Spleen (tissue), 11 donors: ENCODE results near the gene ZFYVE1. TPM values are rescaled to one million over a fixed set of nuclear protein-coding genes. Genes with fewer than 3 reads are reported as not detected.
A peak's percentile ranks its signal among the peaks of the same experiment; 100 is the strongest.

Source experiments
- DNase-seq: peaks from one replicate; pipeline ENCODE4 v3.0.0-alpha.2; 2020
- H3K27ac ChIP-seq, 8 donors: fragments of 200-600 bp; sonication (generic) in 7 of 8; 1 replicate in 4 of 8; 2 replicates in 4 of 8; pipeline versions ENCODE4 v1.5.0 to v1.8.0; 2016 to 2021; ENCODE audit warnings: inconsistent platforms in 4 of 8, mild to moderate bottlenecking in 4 of 8, moderate library complexity in 1 of 8
- H3K27me3 ChIP-seq, 7 donors: fragments of 200-600 bp; sonication (generic) in 6 of 7; replicated peaks in 1 of 7; 1 replicate in 4 of 7; 2 replicates in 3 of 7; pipeline versions ENCODE4 v1.5.0 to v1.8.0; 2016 to 2021; ENCODE audit warnings: inconsistent platforms in 3 of 7, mild to moderate bottlenecking in 1 of 7
- H3K36me3 ChIP-seq, 6 donors: fragments of 200-600 bp; sonication (generic) in 5 of 6; 1 replicate in 4 of 6; 2 replicates in 2 of 6; pipeline versions ENCODE4 v1.5.0 to v1.8.0; 2016 to 2021; ENCODE audit warnings: inconsistent platforms in 2 of 6
- H3K4me1 ChIP-seq, 6 donors: fragments of 200-600 bp; sonication (generic) in 5 of 6; 1 replicate in 3 of 6; 2 replicates in 3 of 6; pipeline versions ENCODE4 v1.5.0 to v1.8.0; 2016 to 2021; ENCODE audit warnings: inconsistent platforms in 3 of 6
- H3K4me3 ChIP-seq, 8 donors: fragments of 200-600 bp; sonication (generic) in 7 of 8; 1 replicate in 4 of 8; 2 replicates in 4 of 8; pipeline versions ENCODE4 v1.5.0 to v1.8.0; 2016 to 2021; ENCODE audit warnings: inconsistent platforms in 4 of 8, mild to moderate bottlenecking in 4 of 8, moderate library complexity in 2 of 8
- H3K9me3 ChIP-seq, 8 donors: fragments of 200-600 bp; sonication (generic) in 7 of 8; 1 replicate in 4 of 8; 2 replicates in 4 of 8; pipeline versions ENCODE4 v1.5.0 to v1.8.0; 2016 to 2021; ENCODE audit warnings: inconsistent platforms in 4 of 8
- POLR2A ChIP-seq, 3 donors: fragments of 450-650 bp; IDR thresholded peaks; one replicate each; pipeline ENCODE4 v1.5.1; 2017; ENCODE audit warnings: antibody characterized with exemption in 3 of 3, mild to moderate bottlenecking in 1 of 3
- POLR2AphosphoS5 ChIP-seq, 3 donors: sonication (generic); formaldehyde crosslinking; IDR thresholded peaks; one replicate each; pipeline ENCODE4 v1.5.1; 2017; ENCODE audit warnings: antibody characterized with exemption in 3 of 3
- WGBS, 5 donors: extraction: QIAGEN DNeasy Blood & Tissue Kit in 3 of 5; methylation state at CpG; one replicate each; pipeline versions ENCODE4 v1.1.5 to v1.1.7; 2013 to 2018; 5-methylcytosine and 5-hydroxymethylcytosine counted together
- intact Hi-C: fragments of 100-400 bp; cut with DNase I; formaldehyde crosslinking; loops from one replicate; pipeline ENCODE4 v1.15.0; 2023; ENCODE audit warnings: low total_unique reads
- polyA plus RNA-seq, 3 donors: library from polyadenylated mRNA; stranded (reverse); fragments of 200-250 nt; gene quantifications; one replicate each; pipeline ENCODE4 v1.2.1, GENCODE V29; 2013
- total RNA-seq, 7 donors: library from RNA; depleted of rRNA in 3 of 7; stranded (reverse); fragments of >200 nt in 3 of 7; fragmentation: NEBNext Ultra II Directional in 4 of 7; extraction: Animal tissue kit (Norgen Biotek cat#: 25700) in 4 of 7; gene quantifications; one replicate each; pipeline versions ENCODE4 v1.1.0 to v1.2.1, GENCODE V29; 2016 to 2021
- TF ChIP-seq, protein P1 (sequence below), 11 experiments: fragments of 200-600 bp in 7 of 11; fragments of 450-650 bp in 4 of 11; sonication (generic) in 4 of 11; IDR thresholded peaks in 8 of 11; conservative IDR thresholded peaks in 3 of 11; 1 replicate in 7 of 11; 2 replicates in 4 of 11; pipeline versions ENCODE4 v1.4.0 to v1.8.0; 2016 to 2021; ENCODE audit warnings: antibody characterized with exemption in 11 of 11, inconsistent platforms in 4 of 11, mild to moderate bottlenecking in 1 of 11
- donor health status: healthy with polysubstance abuse.
- donor health status: DM: no; HTN: no; CAD: no; lungs with moderate emphysema.
- donor health status: DM: no; HTN: no; CAD: no.
- donor health status: Bipolar disorder and iron deficiency.
- donor health status: healthy.
- donor health status: DM: no; HTN: no; CAD: no.
- donor health status: DM: yes; HTN: yes; CAD: no.

The ZFYVE1 gene
- total and polyA plus RNA-seq, 10 donors = 2.8 to 23.3 (median 19.2) TPM

DNA sequence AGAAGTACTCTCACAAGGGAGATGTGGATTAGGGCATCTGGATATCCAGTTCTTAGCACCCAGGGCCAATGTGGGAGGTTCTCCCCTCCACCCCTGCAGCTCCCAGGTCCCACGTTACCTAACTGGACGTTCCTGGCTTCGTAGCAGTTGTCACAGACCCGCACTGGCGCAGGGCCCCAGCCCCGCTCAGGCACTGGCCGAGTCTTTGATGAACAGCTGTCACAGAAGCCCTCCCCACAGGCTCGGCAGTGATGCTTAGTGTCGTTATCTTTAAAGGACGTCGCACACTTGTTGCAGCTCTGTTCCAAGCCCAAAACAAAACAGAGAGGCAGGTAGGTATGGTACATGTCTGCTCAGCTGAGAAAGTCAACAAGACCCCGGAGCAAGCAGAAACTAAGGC, 52.2 kb downstream of the ZFYVE1 start:
- H3K36me3 ChIP-seq = peaks cover 0 to 100% (median 84%) of the 10 kb centered on the region in 6 donors
- H3K4me1 ChIP-seq = peaks cover 0 to 3% (median 0%) of the 10 kb centered on the region in 6 donors
- intact Hi-C loops = no loop called here
- DNase-seq = peak; percentile 64
- no peaks in the 10 kb centered on the region for H3K9me3 ChIP-seq
- peak overlapping the region in 1 of 8 donors; percentile 20 for H3K27ac ChIP-seq
- no peak overlapping the region for H3K4me3 ChIP-seq
- no peaks in the 10 kb centered on the region for H3K27me3 ChIP-seq
- TF ChIP-seq, protein P1, sequence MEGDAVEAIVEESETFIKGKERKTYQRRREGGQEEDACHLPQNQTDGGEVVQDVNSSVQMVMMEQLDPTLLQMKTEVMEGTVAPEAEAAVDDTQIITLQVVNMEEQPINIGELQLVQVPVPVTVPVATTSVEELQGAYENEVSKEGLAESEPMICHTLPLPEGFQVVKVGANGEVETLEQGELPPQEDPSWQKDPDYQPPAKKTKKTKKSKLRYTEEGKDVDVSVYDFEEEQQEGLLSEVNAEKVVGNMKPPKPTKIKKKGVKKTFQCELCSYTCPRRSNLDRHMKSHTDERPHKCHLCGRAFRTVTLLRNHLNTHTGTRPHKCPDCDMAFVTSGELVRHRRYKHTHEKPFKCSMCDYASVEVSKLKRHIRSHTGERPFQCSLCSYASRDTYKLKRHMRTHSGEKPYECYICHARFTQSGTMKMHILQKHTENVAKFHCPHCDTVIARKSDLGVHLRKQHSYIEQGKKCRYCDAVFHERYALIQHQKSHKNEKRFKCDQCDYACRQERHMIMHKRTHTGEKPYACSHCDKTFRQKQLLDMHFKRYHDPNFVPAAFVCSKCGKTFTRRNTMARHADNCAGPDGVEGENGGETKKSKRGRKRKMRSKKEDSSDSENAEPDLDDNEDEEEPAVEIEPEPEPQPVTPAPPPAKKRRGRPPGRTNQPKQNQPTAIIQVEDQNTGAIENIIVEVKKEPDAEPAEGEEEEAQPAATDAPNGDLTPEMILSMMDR (IDR thresholded peaks at IDR 0.05 in 8 of 11, conservative IDR thresholded peaks at IDR 0.05 in 3 of 11) = no peak
- TF ChIP-seq POLR2AphosphoS5 (IDR thresholded peaks at IDR 0.05) (peak in 1 of 3 donors; percentile 32), POLR2A (IDR thresholded peaks at IDR 0.05) (no peak)
- 89 to 93% (median 90%) methylated on average over 12 of the region's 12 CpGs for WGBS, 5 donors

DNA sequence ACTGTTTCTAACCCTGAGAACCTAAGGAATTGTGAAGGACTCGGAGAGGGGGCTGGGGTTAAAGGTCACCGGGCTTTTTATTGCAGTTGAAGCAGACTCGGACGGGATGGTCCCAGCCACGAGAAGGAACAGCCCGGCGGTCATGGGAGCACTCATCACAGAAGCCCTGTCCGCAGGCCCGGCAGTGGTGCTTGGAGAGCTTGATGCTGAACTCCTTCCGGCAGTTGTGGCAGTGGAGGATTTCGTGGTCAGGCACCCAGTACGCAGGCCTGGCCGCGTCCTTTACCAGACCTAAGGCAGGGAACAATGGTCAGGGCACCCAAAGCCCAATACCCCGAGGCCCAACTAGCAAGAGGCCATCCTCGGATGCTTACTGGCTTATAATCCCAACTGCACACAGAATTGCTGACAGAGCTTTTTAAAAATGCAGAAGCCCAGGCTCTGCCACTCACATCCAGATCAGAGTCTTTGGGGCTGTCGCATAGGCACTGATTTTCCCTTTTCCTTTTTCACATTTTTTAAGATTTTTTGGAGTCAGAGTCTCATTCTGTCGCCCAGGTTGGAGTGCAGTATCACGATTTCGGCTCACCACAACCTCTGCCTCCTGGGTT, 56.0 kb downstream of the ZFYVE1 start:
- H3K27ac ChIP-seq = no peak overlapping the region
- no peak overlapping the region for H3K4me3 ChIP-seq
- H3K9me3 ChIP-seq = no peaks in the 10 kb centered on the region
- H3K4me1 ChIP-seq = no peaks in the 10 kb centered on the region
- peaks cover 0 to 95% (median 69%) of the 10 kb centered on the region in 6 donors for H3K36me3 ChIP-seq
- WGBS, 5 donors = 92 to 97% (median 94%) methylated on average over 16 to 20 of the region's 20 CpGs
- TF ChIP-seq POLR2AphosphoS5 (IDR thresholded peaks at IDR 0.05) = no peak
- TF ChIP-seq, protein P1 (IDR thresholded peaks at IDR 0.05 in 8 of 11, conservative IDR thresholded peaks at IDR 0.05 in 3 of 11) = no peak
- intact Hi-C loops = no loop called here
- peak; percentile 59 for DNase-seq
- H3K27me3 ChIP-seq = no peaks in the 10 kb centered on the region

DNA sequence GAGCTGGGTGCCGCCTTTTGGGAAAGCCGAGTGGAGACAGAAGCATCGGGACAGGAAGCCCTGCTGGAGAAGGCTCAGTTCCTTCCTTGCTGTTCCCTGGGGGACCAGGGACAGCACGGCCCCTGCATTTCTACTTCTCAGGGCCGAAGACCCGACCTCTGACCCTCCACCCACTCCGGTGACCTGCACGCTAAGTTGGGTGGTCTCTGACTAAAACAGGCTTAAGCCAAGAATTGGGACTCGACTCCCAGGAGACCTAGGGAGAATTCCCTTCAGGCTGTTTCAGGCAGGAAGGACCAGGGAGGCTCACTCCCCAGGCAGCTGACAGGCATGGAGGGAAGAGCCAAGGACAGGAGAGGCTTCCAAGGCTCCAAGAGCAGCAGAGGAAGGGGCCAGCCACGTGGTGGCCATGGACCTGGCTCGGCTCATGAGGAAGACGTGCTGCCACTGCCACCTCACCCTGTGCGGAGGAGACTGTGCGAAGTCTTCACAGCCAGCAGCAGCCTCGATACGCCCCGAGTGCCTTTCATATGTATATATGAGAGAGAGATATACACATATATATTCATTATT, 56.8 kb downstream of the ZFYVE1 start:
- peaks cover 0 to 87% (median 62%) of the 10 kb centered on the region in 6 donors for H3K36me3 ChIP-seq
- no peak overlapping the region for H3K27ac ChIP-seq
- WGBS, 5 donors = 92 to 94% (median 93%) methylated on average over 15 to 17 of the region's 17 CpGs
- DNase-seq = peak; percentile 47
- no peaks in the 10 kb centered on the region for H3K27me3 ChIP-seq
- intact Hi-C loops = no loop called here
- no peaks in the 10 kb centered on the region for H3K9me3 ChIP-seq
- H3K4me3 ChIP-seq = no peak overlapping the region
- no peaks in the 10 kb centered on the region for H3K4me1 ChIP-seq
- TF ChIP-seq POLR2AphosphoS5 (IDR thresholded peaks at IDR 0.05) = peak in 1 of 3 donors; percentile 23
- TF ChIP-seq, protein P1 (IDR thresholded peaks at IDR 0.05 in 8 of 11, conservative IDR thresholded peaks at IDR 0.05 in 3 of 11) = no peak
- TF ChIP-seq POLR2A (IDR thresholded peaks at IDR 0.05) = no peak

DNA sequence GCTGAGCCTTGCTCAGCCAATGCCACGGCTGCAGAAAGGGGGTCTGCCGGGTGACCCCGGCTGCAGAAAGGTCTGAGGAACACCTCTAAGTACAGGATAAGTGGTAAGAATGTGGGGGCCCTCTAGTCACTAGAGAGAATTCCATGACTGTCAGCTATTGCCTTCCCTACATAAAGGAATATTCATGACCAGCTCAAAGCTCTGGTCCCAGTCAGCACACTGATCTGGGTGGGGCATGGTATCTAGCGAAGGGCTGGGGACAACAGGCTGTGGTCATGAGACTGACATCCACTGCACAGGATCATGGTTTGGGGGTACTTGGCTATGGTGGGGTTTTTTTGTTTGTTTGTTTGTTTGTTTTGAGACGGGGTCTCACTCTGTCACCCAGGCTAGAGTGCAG, 58.6 kb downstream of the ZFYVE1 start:
- no peak overlapping the region for H3K27ac ChIP-seq
- H3K9me3 ChIP-seq = no peaks in the 10 kb centered on the region
- no peak overlapping the region for H3K4me3 ChIP-seq
- TF ChIP-seq, protein P1 (IDR thresholded peaks at IDR 0.05 in 8 of 11, conservative IDR thresholded peaks at IDR 0.05 in 3 of 11) = no peak
- no peak for TF ChIP-seq POLR2AphosphoS5 (IDR thresholded peaks at IDR 0.05)
- TF ChIP-seq POLR2A (IDR thresholded peaks at IDR 0.05) = no peak
- H3K27me3 ChIP-seq = no peaks in the 10 kb centered on the region
- H3K4me1 ChIP-seq = no peaks in the 10 kb centered on the region
- WGBS, 5 donors = 92 to 100% (median 95%) methylated on average over 5 of the region's 5 CpGs
- intact Hi-C loops = no loop called here
- H3K36me3 ChIP-seq = peaks cover 0 to 69% (median 44%) of the 10 kb centered on the region in 6 donors
- DNase-seq = no peak
